Measurements from ENCODE around the gene NTMT1.

DNA sequence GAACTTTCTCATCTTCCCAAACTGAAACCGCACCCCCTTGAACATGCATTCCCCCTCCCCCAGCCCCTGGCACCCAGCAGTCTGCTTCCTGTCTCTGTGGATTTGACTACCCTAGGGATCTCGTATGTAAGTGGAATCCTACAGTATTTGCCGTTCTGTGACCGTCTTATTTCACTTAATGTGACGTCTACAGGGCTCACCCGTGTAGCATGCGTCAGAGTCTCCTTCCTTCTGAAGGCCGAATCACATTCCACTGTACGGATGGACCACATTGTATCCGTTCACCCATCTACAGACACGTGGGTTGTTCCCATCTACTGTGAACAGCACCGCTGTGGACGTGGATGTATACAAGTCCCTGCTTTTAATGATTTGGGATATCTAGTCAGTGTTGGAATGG is 44.0 kb downstream of the NTMT1 start:
- TF ChIP-seq POLR2A (conservative IDR thresholded peaks at IDR 0.05) (no peak), ZNF124 (CRISPR knock-in tag; IDR thresholded peaks at IDR 0.05) (no peak)
- TF ChIP-seq, protein P1, sequence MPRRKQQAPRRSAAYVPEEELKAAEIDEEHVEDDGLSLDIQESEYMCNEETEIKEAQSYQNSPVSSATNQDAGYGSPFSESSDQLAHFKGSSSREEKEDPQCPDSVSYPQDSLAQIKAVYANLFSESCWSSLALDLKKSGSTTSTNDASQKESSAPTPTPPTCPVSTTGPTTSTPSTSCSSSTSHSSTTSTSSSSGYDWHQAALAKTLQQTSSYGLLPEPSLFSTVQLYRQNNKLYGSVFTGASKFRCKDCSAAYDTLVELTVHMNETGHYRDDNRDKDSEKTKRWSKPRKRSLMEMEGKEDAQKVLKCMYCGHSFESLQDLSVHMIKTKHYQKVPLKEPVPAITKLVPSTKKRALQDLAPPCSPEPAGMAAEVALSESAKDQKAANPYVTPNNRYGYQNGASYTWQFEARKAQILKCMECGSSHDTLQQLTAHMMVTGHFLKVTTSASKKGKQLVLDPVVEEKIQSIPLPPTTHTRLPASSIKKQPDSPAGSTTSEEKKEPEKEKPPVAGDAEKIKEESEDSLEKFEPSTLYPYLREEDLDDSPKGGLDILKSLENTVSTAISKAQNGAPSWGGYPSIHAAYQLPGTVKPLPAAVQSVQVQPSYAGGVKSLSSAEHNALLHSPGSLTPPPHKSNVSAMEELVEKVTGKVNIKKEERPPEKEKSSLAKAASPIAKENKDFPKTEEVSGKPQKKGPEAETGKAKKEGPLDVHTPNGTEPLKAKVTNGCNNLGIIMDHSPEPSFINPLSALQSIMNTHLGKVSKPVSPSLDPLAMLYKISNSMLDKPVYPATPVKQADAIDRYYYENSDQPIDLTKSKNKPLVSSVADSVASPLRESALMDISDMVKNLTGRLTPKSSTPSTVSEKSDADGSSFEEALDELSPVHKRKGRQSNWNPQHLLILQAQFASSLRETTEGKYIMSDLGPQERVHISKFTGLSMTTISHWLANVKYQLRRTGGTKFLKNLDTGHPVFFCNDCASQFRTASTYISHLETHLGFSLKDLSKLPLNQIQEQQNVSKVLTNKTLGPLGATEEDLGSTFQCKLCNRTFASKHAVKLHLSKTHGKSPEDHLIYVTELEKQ (CRISPR knock-in tag; IDR thresholded peaks at IDR 0.05), result no peak

Data from K562 (cell line).